Prostate gland (tissue), 2 donors: Measurements from ENCODE around the gene GPR142. TPM values are rescaled to one million over a fixed set of nuclear protein-coding genes. Genes with fewer than 3 reads are reported as not detected.
A peak's percentile ranks its signal among the peaks of the same experiment; 100 is the strongest.

Experiments used
- DNase-seq: peaks from one replicate; pipeline ENCODE4 v3.0.0-alpha.2; 2019; ENCODE audit warnings: low spot score
- H3K27ac ChIP-seq, 2 donors: fragments of 200-600 bp; sonication (generic); 2 replicates each; pipeline ENCODE4 v1.5.1; 2017 to 2019
- H3K27me3 ChIP-seq: fragments of 200-600 bp; sonication (generic); replicated peaks from 2 replicates; pipeline ENCODE4 v1.5.1; 2019; ENCODE audit not compliant: insufficient read depth
- H3K36me3 ChIP-seq, 2 donors: fragments of 200-600 bp; sonication (generic); 1 replicate in 1 of 2; 2 replicates in 1 of 2; pipeline versions ENCODE4 v1.5.1 to v1.8.1; 2017 to 2019
- H3K4me1 ChIP-seq: fragments of 200-600 bp; sonication (generic); replicated peaks from 2 replicates; pipeline ENCODE4 v1.5.1; 2019
- H3K4me3 ChIP-seq, 2 donors: fragments of 200-600 bp; sonication (generic); 2 replicates each; pipeline ENCODE4 v1.5.1; 2017 to 2019
- H3K9me3 ChIP-seq: fragments of 200-600 bp; sonication (generic); 2 replicates; pipeline ENCODE4 v1.5.1; 2017
- CTCF ChIP-seq, 4 experiments: fragments of 200-600 bp in 2 of 4; fragments of 450-650 bp in 2 of 4; sonication (generic) in 2 of 4; IDR thresholded peaks; 1 replicate in 3 of 4; 2 replicates in 1 of 4; pipeline ENCODE4 v1.5.1; 2016 to 2019; ENCODE audit warnings: antibody characterized with exemption in 4 of 4, mild to moderate bottlenecking in 2 of 4, moderate library complexity in 2 of 4
- POLR2A ChIP-seq: fragments of 450-650 bp; IDR thresholded peaks from one replicate; pipeline ENCODE4 v1.6.1; 2016; ENCODE audit warnings: antibody characterized with exemption, mild to moderate bottlenecking
- POLR2AphosphoS5 ChIP-seq: sonication (generic); formaldehyde crosslinking; IDR thresholded peaks from one replicate; pipeline ENCODE4 v1.6.1; 2017; ENCODE audit warnings: antibody characterized with exemption
- WGBS: methylation state at CpG from one replicate; pipeline ENCODE4 v1.1.5; 2018; 5-methylcytosine and 5-hydroxymethylcytosine counted together
- intact Hi-C: fragments of 100-400 bp; cut with DNase I; formaldehyde crosslinking; loops from one replicate; pipeline ENCODE4 v1.14.2; 2022
- total RNA-seq, 2 donors: library from RNA; depleted of rRNA; stranded (reverse); fragments of >200 nt; gene quantifications; one replicate each; pipeline ENCODE4 v1.1.0, GENCODE V29; 2016

GPR142 gene
- total RNA-seq, 2 donors from 2014 or later = 3.6 TPM; not detected in 1

GRCh38 chr17:74349120-74349519 is 18.2 kb upstream of the GPR142 start:
- peaks cover 16% of the 10 kb centered on the region for H3K27me3 ChIP-seq
- no peaks in the 10 kb centered on the region for H3K9me3 ChIP-seq
- no peak for DNase-seq
- no peak for TF ChIP-seq POLR2AphosphoS5
- no peak for TF ChIP-seq POLR2A
- no peak overlapping the region for H3K27ac ChIP-seq
- no peaks in the 10 kb centered on the region for H3K4me1 ChIP-seq
- H3K4me3 ChIP-seq = no peak overlapping the region
- WGBS = 75% methylated on average over 18 of the region's 19 CpGs
- intact Hi-C loops = no loop called here
- H3K36me3 ChIP-seq = no peaks in the 10 kb centered on the region

- Histone ChIP-seq H3K9me3 (no peaks in the 10 kb centered on the region), H3K4me1 (no peaks in the 10 kb centered on the region), H3K27me3 (peaks cover 26% of the 10 kb centered on the region), H3K36me3 (no peaks in the 10 kb centered on the region), H3K4me3 (no peak overlapping the region), H3K27ac (no peak overlapping the region)
- no peak for DNase-seq
- WGBS = 71% methylated on average over 20 of the region's 20 CpGs
- TF ChIP-seq POLR2A = no peak
- TF ChIP-seq CTCF (IDR thresholded peaks at IDR 0.05) = no peak
- intact Hi-C loops = no loop called here
These were observed 16.8 kb upstream of the GPR142 start for GRCh38 chr17:74350486-74350885.

- intact Hi-C loops = no loop called here
- Histone ChIP-seq H3K4me3 (no peak overlapping the region), H3K9me3 (no peaks in the 10 kb centered on the region), H3K27ac (no peak overlapping the region), H3K4me1 (no peaks in the 10 kb centered on the region), H3K36me3 (no peaks in the 10 kb centered on the region), H3K27me3 (peaks cover 34% of the 10 kb centered on the region)
- 3% methylated on average over 44 of the region's 55 CpGs for WGBS
- no peak for DNase-seq
- no peak for TF ChIP-seq CTCF (IDR thresholded peaks at IDR 0.05)
- no peak for TF ChIP-seq POLR2A
- no peak for TF ChIP-seq POLR2AphosphoS5
These were observed 15.6 kb upstream of the GPR142 start for GRCh38 chr17:74351552-74352210.

- Histone ChIP-seq H3K4me3 (no peak overlapping the region), H3K36me3 (no peaks in the 10 kb centered on the region), H3K4me1 (no peaks in the 10 kb centered on the region), H3K9me3 (no peaks in the 10 kb centered on the region), H3K27me3 (peaks cover 43% of the 10 kb centered on the region), H3K27ac (no peak overlapping the region)
- no peak for DNase-seq
- intact Hi-C loops = no loop called here
- 86% methylated on average over 10 of the region's 10 CpGs for WGBS
- TF ChIP-seq POLR2A = no peak
- TF ChIP-seq POLR2AphosphoS5 = no peak
- no peak for TF ChIP-seq CTCF (IDR thresholded peaks at IDR 0.05)
These were observed 13.8 kb upstream of the GPR142 start for GRCh38 chr17:74353446-74354060.

- TF ChIP-seq POLR2AphosphoS5 (no peak), CTCF (IDR thresholded peaks at IDR 0.05) (peak in 2 of 4 experiments; percentile 17 to 32)
- no peaks in the 10 kb centered on the region for H3K4me1 ChIP-seq
- H3K27ac ChIP-seq = no peak overlapping the region
- WGBS = 16% methylated on average over 21 of the region's 29 CpGs
- H3K27me3 ChIP-seq = peaks cover 43% of the 10 kb centered on the region
- no peaks in the 10 kb centered on the region for H3K9me3 ChIP-seq
- H3K4me3 ChIP-seq = no peak overlapping the region
- H3K36me3 ChIP-seq = no peaks in the 10 kb centered on the region
- no peak for DNase-seq
- intact Hi-C loops = no loop called here
These were observed 13.2 kb upstream of the GPR142 start for GRCh38 chr17:74354123-74354522.
